DND-41 (cell line): ENCODE data around the gene OSCP1.

Source experiments
- EZH2 ChIP-seq: IDR thresholded peaks from 3 replicates; pipeline ENCODE4 v1.6.1; 2012; ENCODE audit warnings: borderline replicate concordance, low read depth, mild to moderate bottlenecking, moderate library complexity, low read length, inconsistent platforms; ENCODE audit not compliant: severe bottlenecking
- TF ChIP-seq, protein P1 (sequence below): IDR thresholded peaks from 2 replicates; pipeline ENCODE4 v1.5.1; 2012; ENCODE audit warnings: borderline replicate concordance, low read length, moderate library complexity, mild to moderate bottlenecking; ENCODE audit not compliant: poor library complexity, severe bottlenecking; ENCODE audit errors: extremely low read depth

GRCh38 chr1:36385410-36386264, 64.6 kb downstream of the OSCP1 start, which contains the start of gene STK40:
- TF ChIP-seq, protein P1, sequence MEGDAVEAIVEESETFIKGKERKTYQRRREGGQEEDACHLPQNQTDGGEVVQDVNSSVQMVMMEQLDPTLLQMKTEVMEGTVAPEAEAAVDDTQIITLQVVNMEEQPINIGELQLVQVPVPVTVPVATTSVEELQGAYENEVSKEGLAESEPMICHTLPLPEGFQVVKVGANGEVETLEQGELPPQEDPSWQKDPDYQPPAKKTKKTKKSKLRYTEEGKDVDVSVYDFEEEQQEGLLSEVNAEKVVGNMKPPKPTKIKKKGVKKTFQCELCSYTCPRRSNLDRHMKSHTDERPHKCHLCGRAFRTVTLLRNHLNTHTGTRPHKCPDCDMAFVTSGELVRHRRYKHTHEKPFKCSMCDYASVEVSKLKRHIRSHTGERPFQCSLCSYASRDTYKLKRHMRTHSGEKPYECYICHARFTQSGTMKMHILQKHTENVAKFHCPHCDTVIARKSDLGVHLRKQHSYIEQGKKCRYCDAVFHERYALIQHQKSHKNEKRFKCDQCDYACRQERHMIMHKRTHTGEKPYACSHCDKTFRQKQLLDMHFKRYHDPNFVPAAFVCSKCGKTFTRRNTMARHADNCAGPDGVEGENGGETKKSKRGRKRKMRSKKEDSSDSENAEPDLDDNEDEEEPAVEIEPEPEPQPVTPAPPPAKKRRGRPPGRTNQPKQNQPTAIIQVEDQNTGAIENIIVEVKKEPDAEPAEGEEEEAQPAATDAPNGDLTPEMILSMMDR, result no peak
- no peak for TF ChIP-seq EZH2
